Body of pancreas (tissue), 4 donors: Measurements from ENCODE around the gene UBXN7. TPM values are rescaled to one million over a fixed set of nuclear protein-coding genes. Genes with fewer than 3 reads are reported as not detected.
"Not testable (repeated sequence)": the region's sequence is repeated elsewhere in the genome, so short reads cannot be mapped to it uniquely, and the experiment has no call there.

Experiments
- ATAC-seq: fragments of 150-250 bp; one replicate; pipeline ENCODE4 v1.9.1; 2016
- DNase-seq, 4 donors: peaks; one replicate each; pipeline ENCODE4 v3.0.0-alpha.2; 2019
- H3K27ac ChIP-seq, 4 donors: fragments of 200-600 bp; sonication (generic); 1 replicate in 3 of 4; 2 replicates in 1 of 4; pipeline versions ENCODE4 v1.5.1 to v1.6.1; 2016 to 2019; ENCODE audit warnings: mild to moderate bottlenecking in 1 of 4, mixed read lengths in 1 of 4, moderate library complexity in 1 of 4
- H3K27me3 ChIP-seq, 2 donors: fragments of 200-600 bp; sonication (generic); one replicate each; pipeline ENCODE4 v1.6.0; 2016; ENCODE audit warnings: mild to moderate bottlenecking in 1 of 2
- H3K36me3 ChIP-seq, 2 donors: fragments of 200-600 bp; sonication (generic); replicated peaks in 1 of 2; 2 replicates each; pipeline ENCODE4 v1.5.1; 2016; ENCODE audit warnings: low read depth in 2 of 2; ENCODE audit not compliant: insufficient read depth in 1 of 2
- H3K4me1 ChIP-seq: fragments of 200-600 bp; sonication (generic); one replicate; pipeline ENCODE4 v1.6.0; 2016
- H3K4me3 ChIP-seq, 2 donors: fragments of 200-600 bp; sonication (generic); 1 replicate in 1 of 2; 2 replicates in 1 of 2; pipeline ENCODE4 v1.5.1; 2016 to 2019
- H3K9me3 ChIP-seq, 3 donors: fragments of 200-600 bp; sonication (generic); 1 replicate in 2 of 3; 2 replicates in 1 of 3; pipeline ENCODE4 v1.5.1; 2016
- POLR2A ChIP-seq, 3 donors: fragments of 450-650 bp; IDR thresholded peaks; one replicate each; pipeline ENCODE4 v1.6.1; 2016; ENCODE audit warnings: antibody characterized with exemption in 3 of 3, mild to moderate bottlenecking in 2 of 3
- whole genome bisulfite sequencing, 2 donors: methylation state at CpG; one replicate each; pipeline ENCODE4 v1.1.5; 2017; 5-methylcytosine and 5-hydroxymethylcytosine counted together
- intact Hi-C: fragments of 100-400 bp; cut with DNase I; formaldehyde crosslinking; loops from one replicate; pipeline ENCODE4 v1.15.1; 2023
- total RNA-seq, 2 donors: library from RNA; depleted of rRNA; stranded (reverse); fragments of >200 nt; gene quantifications; one replicate each; pipeline ENCODE4 v1.1.0, GENCODE V29; 2016
- TF ChIP-seq, protein P1 (sequence below), 7 experiments: fragments of 450-650 bp in 4 of 7; fragments of 200-600 bp in 3 of 7; sonication (generic) in 3 of 7; IDR thresholded peaks; one replicate each; pipeline ENCODE4 v1.5.1; 2016 to 2019; ENCODE audit warnings: antibody characterized with exemption in 7 of 7

UBXN7 gene
- total RNA-seq, 2 donors from 2014 or later: 8.6 to 11.2 TPM

DNA sequence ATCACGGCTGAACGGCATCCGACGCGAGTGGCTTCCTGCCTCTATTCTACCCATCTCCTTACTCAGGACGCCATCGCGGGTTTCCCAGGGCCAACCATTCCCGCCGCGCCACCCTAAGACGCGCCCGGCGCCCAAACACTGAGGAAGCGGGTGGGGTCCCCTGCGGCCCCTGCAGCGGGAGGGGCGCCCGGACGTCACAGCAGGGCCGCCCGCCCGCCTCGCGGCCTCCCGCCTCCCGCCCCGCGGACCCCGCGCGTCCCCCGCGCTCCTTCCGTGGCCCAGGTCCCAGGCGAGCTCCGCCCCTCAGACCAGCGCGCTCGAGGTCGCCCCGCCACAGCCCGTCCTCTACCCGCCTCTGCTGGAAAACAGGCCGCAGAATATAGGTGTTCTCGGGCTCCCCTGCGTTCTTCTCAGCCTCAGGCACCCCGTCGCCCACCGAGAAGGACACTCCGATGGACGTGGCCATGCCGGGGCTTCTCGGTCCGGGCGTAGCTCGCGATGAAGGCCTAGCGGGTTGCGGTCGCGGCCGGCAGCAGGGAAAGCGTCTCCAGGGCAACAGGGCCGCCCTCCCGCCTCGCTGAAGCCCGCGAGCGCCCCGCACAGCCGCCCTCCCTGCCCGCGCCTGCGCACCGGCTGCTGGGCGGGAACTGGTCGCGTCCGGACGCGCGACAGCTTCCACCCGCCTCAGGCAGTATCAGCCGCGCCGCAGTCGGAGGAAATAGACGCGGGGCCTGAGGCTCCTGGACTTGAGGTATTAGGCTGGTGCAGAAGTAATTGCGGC, 114.3 kb downstream of the UBXN7 start, which contains the start of gene DYNLT2B:
Gene DYNLT2B (minus strand): TSS at position 554 of the 781 bp plus-strand sequence. CDS start 88 bp downstream, at position 466.
- peak within 1 kb of the TSS; percentile 76 to 92 for H3K4me3 ChIP-seq
- ATAC-seq (peak; percentile 98), DNase-seq (peak; percentile 86 to 90 (median 89))
- H3K9me3 ChIP-seq: no peaks in the 10 kb centered on the region
- H3K4me1 ChIP-seq: peaks cover 4% of the 10 kb centered on the region
- H3K27me3 ChIP-seq: no peaks in the 10 kb centered on the region
- intact Hi-C loops: no loop called here
- peak within 1 kb of the TSS; percentile 75 to 91 (median 84) for H3K27ac ChIP-seq
- WGBS, 2 donors: 1% methylated on average over 74 of the region's 92 CpGs; no CpG with 5 or more reads in 1 of the 2 donors
- no peaks in the 10 kb centered on the region for H3K36me3 ChIP-seq
- TF ChIP-seq, protein P1, sequence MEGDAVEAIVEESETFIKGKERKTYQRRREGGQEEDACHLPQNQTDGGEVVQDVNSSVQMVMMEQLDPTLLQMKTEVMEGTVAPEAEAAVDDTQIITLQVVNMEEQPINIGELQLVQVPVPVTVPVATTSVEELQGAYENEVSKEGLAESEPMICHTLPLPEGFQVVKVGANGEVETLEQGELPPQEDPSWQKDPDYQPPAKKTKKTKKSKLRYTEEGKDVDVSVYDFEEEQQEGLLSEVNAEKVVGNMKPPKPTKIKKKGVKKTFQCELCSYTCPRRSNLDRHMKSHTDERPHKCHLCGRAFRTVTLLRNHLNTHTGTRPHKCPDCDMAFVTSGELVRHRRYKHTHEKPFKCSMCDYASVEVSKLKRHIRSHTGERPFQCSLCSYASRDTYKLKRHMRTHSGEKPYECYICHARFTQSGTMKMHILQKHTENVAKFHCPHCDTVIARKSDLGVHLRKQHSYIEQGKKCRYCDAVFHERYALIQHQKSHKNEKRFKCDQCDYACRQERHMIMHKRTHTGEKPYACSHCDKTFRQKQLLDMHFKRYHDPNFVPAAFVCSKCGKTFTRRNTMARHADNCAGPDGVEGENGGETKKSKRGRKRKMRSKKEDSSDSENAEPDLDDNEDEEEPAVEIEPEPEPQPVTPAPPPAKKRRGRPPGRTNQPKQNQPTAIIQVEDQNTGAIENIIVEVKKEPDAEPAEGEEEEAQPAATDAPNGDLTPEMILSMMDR (IDR thresholded peaks at IDR 0.05): peak in 1 of 7 experiments; percentile 14
- peak; percentile 64 to 87 (median 84) for TF ChIP-seq POLR2A (IDR thresholded peaks at IDR 0.05)

DNA sequence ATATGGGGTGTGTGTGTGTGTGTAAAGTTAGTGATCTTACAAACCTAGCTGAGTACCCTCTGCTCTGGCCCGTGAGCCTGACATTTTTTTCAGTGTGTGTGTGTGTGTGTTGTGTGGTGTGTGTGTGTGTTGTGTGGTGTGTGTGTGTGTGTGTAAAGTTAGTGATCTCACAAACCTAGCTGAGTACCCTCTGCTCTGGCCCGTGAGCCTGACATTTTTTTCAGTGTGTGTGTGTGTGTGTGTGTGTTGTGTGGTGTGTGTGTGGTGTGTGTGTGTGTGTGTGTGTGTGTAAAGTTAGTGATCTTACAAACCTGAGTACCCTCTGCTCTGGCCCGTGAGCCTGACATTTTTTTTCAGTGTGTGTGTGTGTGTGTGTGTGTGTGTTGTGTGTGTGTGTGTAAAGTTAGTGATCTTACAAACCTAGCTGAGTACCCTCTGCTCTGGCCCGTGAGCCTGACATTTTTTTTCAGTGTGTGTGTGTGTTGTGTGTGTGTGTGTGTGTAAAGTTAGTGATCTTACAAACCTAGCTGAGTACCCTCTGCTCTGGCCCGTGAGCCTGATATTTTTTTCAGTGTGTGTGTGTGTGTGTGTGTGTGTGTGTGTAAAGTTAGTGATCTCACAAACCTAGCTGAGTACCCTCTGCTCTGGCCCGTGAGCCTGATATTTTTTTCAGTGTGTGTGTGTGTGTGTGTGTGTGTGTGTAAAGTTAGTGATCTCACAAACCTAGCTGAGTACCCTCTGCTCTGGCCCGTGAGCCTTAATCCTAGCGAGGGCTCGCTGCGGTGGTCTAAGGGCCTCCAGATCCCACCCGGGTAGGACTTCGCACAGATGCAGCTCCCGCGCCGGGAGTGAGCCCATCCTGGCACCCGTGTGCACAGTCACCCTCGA, 115.2 kb downstream of the UBXN7 start:
- H3K9me3 ChIP-seq, intact Hi-C loops, H3K27me3 ChIP-seq, ATAC-seq, DNase-seq, H3K4me1 ChIP-seq, H3K36me3 ChIP-seq: not testable (repeated sequence)
- peak overlapping the region; percentile 76 to 92 for H3K4me3 ChIP-seq
- peak overlapping the region; percentile 75 to 91 (median 84) for H3K27ac ChIP-seq
- 7 to 22% methylated on average over 4 to 12 of the region's 17 CpGs for WGBS, 2 donors

DNA sequence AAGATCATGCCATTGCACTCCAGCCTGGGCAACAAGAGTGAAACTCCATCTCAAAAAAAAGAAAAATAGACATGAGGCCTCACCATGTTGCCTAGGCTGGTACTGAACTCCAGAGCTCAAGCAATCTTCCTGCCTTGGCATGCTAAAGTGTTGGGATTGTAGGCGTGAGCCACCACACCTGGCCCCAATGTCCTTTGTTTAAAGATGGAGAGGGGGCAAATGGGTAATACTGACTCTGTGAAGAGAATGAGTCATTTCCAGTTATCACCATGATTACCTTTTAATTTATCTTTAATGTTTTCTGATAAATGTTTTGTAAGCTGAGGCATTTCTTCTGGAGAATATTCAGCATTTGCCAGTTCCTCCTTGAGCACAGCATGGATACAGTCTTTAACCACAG, 116.4 kb downstream of the UBXN7 start:
- peaks cover 4% of the 10 kb centered on the region for H3K4me1 ChIP-seq
- no peaks in the 10 kb centered on the region for H3K27me3 ChIP-seq
- ATAC-seq: no peak
- no peak overlapping the region for H3K27ac ChIP-seq
- no peak overlapping the region for H3K4me3 ChIP-seq
- intact Hi-C loops: no loop called here
- DNase-seq: no peak
- TF ChIP-seq, protein P1 (IDR thresholded peaks at IDR 0.05): no peak
- TF ChIP-seq POLR2A (IDR thresholded peaks at IDR 0.05): no peak
- H3K9me3 ChIP-seq: no peaks in the 10 kb centered on the region
- no peaks in the 10 kb centered on the region for H3K36me3 ChIP-seq
- 46 to 79% methylated on average over 1 of the region's 1 CpG for WGBS, 2 donors

DNA sequence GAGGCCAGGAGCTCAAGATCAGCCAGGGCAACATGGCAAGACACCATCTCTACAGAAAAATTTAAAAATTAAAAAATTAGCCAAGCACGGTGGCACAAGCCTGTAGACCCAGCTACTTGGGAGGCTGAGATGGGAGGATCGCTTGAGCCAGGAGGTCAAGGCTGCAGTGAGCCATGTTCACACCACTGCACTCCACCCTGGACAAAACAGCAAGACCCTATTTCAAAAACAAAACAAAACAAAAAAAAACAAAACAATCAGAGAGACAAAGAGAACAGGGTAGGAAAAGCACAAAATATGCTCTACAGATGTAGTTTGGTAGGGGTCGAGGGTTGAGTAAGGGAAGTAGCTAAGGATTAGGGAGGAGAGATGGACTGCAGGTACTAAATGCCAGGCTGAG, 117.6 kb downstream of the UBXN7 start:
- no peak overlapping the region for H3K27ac ChIP-seq
- WGBS, 2 donors: 97 to 100% methylated on average over 3 of the region's 3 CpGs
- no peaks in the 10 kb centered on the region for H3K27me3 ChIP-seq
- H3K4me1 ChIP-seq: peaks cover 4% of the 10 kb centered on the region
- TF ChIP-seq, protein P1 (IDR thresholded peaks at IDR 0.05): no peak
- no peak for TF ChIP-seq POLR2A (IDR thresholded peaks at IDR 0.05)
- no peaks in the 10 kb centered on the region for H3K9me3 ChIP-seq
- intact Hi-C loops: no loop called here
- H3K36me3 ChIP-seq: no peaks in the 10 kb centered on the region
- ATAC-seq: no peak
- no peak for DNase-seq
- no peak overlapping the region for H3K4me3 ChIP-seq

DNA sequence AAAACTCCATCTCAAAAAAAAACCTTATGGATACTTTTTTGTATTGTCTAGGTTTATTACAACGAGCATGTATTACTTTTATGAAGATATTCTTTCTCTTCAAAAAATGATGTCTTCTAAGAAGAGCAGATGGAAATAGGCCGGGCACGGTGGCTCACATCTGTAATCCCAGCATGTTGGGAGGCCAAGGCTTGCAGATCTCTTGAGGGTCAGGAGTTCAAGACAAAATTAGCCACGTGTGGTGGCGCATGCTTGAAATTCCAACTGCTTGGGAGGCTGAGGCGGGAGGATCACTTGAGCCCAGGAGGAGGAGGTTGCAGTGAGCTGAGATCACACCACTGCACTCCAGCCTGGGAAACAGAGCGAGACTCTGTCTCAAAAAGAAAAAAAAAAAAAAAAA, 118.1 kb downstream of the UBXN7 start:
- H3K36me3 ChIP-seq, H3K4me1 ChIP-seq, intact Hi-C loops, DNase-seq, H3K9me3 ChIP-seq, ATAC-seq, H3K27me3 ChIP-seq, H3K4me3 ChIP-seq, H3K27ac ChIP-seq: not testable (repeated sequence)
- 86 to 89% methylated on average over 7 of the region's 7 CpGs for WGBS, 2 donors

DNA sequence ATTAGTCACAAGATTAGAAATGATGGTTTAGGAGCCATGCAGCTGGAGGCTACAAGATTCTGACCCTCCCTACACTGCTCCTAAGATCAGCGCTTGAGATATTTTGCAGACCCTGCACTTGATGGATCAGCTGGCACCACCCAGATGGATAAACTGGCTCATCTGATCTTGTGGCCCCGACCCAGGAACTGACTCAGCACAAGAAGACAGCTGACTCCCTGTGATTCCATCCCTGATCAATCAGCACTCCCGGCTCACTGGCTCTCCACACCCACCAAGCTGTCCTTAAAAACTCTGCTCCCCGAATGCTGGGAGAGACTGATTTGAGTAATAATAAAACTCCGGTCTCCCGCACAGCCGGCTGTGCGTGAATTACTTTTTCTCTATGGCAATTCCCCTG, 129.3 kb downstream of the UBXN7 start:
- H3K36me3 ChIP-seq, H3K4me1 ChIP-seq, H3K4me3 ChIP-seq, intact Hi-C loops, H3K27ac ChIP-seq, H3K9me3 ChIP-seq, ATAC-seq, H3K27me3 ChIP-seq, DNase-seq: not testable (repeated sequence)
- 86 to 87% methylated on average over 6 to 7 of the region's 8 CpGs for WGBS, 2 donors

DNA sequence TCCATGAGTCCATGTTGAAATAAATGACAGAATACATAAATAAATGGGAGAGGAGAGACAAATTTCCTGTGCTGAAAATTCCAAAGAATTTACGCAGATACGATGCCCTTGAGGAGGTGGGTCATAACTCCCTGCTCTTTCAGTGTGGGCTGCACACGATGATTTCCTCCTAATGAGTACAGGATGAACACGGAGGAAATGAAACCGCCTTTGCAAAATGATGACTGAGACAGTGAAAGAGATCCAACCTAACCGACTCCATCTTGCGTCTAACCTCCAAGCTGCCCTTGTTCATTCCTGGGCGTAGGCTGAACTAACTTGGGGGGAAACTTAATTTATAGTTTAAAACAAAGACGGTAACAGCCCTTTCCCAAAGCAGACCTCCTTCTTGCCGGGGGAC, 129.7 kb downstream of the UBXN7 start:
- H3K4me1 ChIP-seq, H3K36me3 ChIP-seq, intact Hi-C loops, ATAC-seq, H3K27me3 ChIP-seq, H3K27ac ChIP-seq, H3K9me3 ChIP-seq, H3K4me3 ChIP-seq, DNase-seq: not testable (repeated sequence)
- WGBS, 2 donors: 68 to 71% methylated on average over 5 of the region's 10 CpGs
